Measurements from ENCODE around the gene SPINT1. TPM values are rescaled to one million over a fixed set of nuclear protein-coding genes. Genes with fewer than 3 reads are reported as not detected.

Gene SPINT1, protein sequence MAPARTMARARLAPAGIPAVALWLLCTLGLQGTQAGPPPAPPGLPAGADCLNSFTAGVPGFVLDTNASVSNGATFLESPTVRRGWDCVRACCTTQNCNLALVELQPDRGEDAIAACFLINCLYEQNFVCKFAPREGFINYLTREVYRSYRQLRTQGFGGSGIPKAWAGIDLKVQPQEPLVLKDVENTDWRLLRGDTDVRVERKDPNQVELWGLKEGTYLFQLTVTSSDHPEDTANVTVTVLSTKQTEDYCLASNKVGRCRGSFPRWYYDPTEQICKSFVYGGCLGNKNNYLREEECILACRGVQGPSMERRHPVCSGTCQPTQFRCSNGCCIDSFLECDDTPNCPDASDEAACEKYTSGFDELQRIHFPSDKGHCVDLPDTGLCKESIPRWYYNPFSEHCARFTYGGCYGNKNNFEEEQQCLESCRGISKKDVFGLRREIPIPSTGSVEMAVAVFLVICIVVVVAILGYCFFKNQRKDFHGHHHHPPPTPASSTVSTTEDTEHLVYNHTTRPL
- total RNA-seq: 0.28 and 0.58 TPM in 2 replicates

DNA sequence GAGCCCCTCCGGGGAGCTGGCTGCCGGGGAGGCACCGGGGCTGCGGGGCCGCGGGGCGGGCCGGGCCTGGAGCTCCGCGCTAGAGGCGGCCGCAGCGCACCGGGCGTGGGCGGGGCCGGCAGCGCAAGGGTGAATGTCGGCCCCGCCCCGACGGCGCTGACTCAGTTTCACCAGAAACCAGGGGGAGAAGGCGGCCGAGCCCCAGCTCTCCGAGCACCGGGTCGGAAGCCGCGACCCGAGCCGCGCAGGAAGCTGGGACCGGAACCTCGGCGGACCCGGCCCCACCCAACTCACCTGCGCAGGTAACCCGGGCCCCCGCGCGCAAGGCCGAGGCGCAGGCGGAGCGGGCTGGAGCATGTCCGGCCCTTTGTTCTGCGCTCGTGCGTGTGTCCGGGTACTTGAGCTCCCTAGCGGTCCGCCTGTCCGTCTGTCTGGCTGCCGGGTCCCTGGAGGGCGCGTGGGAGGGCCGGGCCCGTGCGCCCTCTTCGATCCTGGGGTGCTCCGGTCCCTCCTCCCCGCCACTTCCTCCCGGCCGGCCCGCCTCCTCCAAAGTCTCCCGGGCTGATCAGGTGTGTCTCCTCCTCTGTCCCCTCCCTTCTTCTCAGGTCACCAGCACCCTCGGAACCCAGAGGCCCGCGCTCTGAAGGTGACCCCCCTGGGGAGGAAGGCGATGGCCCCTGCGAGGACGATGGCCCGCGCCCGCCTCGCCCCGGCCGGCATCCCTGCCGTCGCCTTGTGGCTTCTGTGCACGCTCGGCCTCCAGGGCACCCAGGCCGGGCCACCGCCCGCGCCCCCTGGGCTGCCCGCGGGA is at the start of gene SPINT1:
Gene SPINT1 (plus strand): TSS at position 164 of the 811 bp plus-strand sequence. CDS start 507 bp downstream, at position 671.

DNA sequence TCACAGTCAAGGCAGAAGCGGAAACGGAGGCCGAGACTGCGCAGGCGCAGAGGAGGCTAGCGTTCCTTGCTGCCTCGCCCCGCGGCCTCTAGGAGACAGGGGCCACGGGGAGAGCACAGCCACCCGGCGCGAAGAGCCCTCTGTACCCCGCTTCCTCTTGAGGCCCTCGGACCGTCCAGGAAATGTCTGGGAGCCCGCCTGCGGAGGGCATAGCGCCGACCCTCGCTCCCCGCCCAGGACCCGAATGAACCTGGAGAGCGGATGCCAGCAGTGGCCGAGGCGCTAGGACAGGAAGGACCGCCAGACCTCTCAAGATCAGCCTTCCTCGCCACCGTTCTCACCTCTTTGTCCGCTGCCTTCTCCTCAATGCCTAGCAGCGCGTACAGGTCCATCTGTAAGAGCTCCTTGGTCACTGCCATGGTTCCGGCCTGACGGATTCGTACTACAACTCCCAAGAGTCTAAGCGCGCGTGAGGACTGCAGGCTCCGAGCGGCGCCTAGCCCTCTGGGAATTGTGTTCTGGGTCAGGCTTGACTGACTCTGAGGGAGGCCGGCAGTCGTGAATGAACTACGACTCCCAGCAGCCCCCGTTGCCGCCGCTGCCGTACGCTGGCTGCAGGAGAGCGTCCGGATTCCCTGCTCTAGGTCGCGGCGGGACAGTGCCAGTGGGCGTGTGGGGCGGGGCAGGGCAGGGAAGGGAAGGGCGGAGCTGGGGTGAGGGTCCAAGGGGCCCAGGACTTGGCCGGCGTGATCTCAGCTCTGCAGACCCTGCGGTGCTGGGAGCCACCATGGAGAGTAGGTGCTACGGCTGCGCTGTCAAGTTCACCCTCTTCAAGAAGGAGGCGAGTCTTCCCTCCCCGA is 36.6 kb upstream of the SPINT1 start, which contains the start of the genes DNAJC17 and ZFYVE19:
Gene DNAJC17 (minus strand): TSS at position 446 of the 860 bp plus-strand sequence. CDS start 27 bp downstream, at position 419.
Gene ZFYVE19 (plus strand): TSS at position 62 of the 860 bp plus-strand sequence. CDS start 501 bp downstream, at position 563.

DNA sequence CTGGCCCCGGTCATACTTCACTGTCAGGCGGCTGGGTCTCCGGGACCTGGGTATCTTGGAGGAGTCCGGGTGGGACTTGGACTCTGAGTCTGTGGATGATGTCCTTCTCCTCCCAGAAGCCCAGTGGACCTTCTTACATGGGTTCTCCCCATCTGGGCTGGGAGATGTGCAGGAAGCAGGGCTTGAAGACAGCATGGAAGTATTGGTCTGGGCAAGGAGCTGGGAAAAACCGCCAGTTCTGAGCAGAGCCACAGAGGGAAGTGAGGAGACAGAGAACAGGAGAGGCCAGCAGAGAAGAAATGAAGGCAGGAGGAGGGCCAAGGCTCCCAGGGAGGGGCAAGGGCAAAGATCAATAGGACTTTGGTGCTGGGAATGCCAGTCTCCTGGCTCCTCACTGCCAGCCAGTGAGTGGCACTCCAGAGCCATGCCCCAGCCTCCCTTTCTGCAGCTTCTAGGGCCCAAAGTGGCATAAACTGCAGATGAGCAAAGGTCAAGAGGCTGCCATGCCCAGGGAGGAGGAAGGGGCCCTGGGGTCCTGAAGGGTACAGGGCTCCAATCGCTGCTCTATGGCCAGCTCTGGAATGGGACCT is 15.3 kb upstream of the SPINT1 start, which contains the start of gene PPP1R14D:
Gene PPP1R14D (minus strand): TSS at position 262 of the 590 bp plus-strand sequence. CDS start 67 bp downstream, at position 195.

GRCh38 chr15:40873694-40874561 is 30.1 kb downstream of the SPINT1 start, which contains the start of gene RHOV:
RHOV (minus strand) TSS chr15:40874234; CDS start chr15:40874139, 95 bp downstream.

GRCh38 chr15:40893733-40894680 is 50.2 kb downstream of the SPINT1 start, which contains the start of gene VPS18:
VPS18 (plus strand) TSS chr15:40894450; CDS start chr15:40894769, 319 bp downstream.

Other genes with a start within 250 kb of the SPINT1 start
- 2.5 and 24.7 TPM in 2 replicates for gene KNL1, start 249.8 kb upstream of the SPINT1 start, total RNA-seq
- gene RAD51, start 148.9 kb upstream of the SPINT1 start, total RNA-seq: 1.1 and 14.2 TPM in 2 replicates
- 29.6 and 40.5 TPM in 2 replicates for gene RMDN3, start 88.8 kb upstream of the SPINT1 start, total RNA-seq
- 0.38 and 2.0 TPM in 2 replicates for gene GCHFR, start 80.0 kb upstream of the SPINT1 start, total RNA-seq
- gene C15orf62, start 74.1 kb upstream of the SPINT1 start, total RNA-seq: not detected in 2 replicates
- 13.5 and 21.7 TPM in 2 replicates for gene ZFYVE19, start 37.0 kb upstream of the SPINT1 start, total RNA-seq
- 11.0 and 26.6 TPM in 2 replicates for gene DNAJC17, start 36.6 kb upstream of the SPINT1 start, total RNA-seq
- gene PPP1R14D, start 15.3 kb upstream of the SPINT1 start, total RNA-seq: not detected in 2 replicates
- gene RHOV, start 30.2 kb downstream of the SPINT1 start, total RNA-seq: not detected in 2 replicates
- gene VPS18, start 50.4 kb downstream of the SPINT1 start, total RNA-seq: 47.9 and 49.5 TPM in 2 replicates
- gene DLL4, start 85.3 kb downstream of the SPINT1 start, total RNA-seq: 0.28 and 0.38 TPM in 2 replicates
- 3.9 and 6.5 TPM in 2 replicates for gene CHAC1, start 109.4 kb downstream of the SPINT1 start, total RNA-seq

Data from regular cardiac myocyte (primary cell).